ES-I3 (cell line): Measurements from ENCODE around the gene GLIS1.

Source experiments
- H3K36me3 ChIP-seq: 2 replicates; pipeline ENCODE4 v1.6.1; 2013; ENCODE audit warnings: mild to moderate bottlenecking, low read length, control low read depth, moderate library complexity; ENCODE audit not compliant: insufficient read depth
- H3K4me1 ChIP-seq: 2 replicates; pipeline ENCODE4 v1.6.1; 2013; ENCODE audit warnings: mild to moderate bottlenecking, control low read depth, low read length; ENCODE audit not compliant: insufficient read depth
- H3K9ac ChIP-seq: 2 replicates; pipeline ENCODE4 v1.6.1; 2013; ENCODE audit warnings: low read depth, mild to moderate bottlenecking, low read length, moderate library complexity
- H3K9me3 ChIP-seq: 2 replicates; pipeline ENCODE4 v1.6.1; 2013; ENCODE audit warnings: mild to moderate bottlenecking, low read length, moderate library complexity; ENCODE audit not compliant: control insufficient read depth, insufficient read depth

The GLIS1 gene

DNA sequence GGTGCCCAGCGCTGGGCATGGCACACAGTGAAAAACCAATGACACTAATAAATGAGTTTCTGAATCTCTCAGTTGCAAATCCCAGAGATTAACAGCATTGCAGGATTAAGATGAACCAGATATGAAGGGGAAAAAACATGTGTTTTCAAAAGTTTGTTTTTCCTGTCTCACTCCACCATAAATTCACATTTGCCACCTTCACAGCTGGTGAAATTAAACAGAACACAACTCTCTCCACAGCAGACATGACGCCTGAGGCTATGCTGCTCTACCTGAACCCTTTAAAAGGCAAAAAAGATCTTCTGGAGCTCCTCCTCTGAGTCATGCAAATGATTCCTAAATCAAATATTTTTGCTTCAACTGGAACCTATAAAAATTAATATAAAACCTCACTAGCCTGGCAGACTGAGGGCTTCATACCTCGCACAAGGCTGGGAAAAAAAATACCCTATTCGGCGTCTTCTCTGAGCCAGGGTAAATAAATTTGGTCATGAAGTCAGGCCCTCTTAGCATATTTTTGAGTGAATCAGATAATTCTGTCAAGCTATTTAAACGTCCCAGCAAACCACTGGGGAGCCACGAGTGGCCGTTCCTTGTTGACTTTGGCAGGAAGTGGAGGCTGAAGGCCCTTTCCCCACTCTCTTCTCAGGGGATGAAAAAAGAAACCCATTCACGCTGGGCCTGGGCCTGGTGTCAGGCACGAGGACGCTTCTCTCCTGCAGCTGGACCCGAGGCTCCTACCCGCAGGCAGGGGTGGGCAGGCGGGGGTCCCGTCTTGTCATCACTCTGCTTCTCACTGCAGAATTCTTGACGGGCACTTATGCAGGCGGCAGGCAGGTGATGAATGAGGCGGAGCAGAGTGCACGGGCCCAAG, 226.8 kb downstream of the GLIS1 start:
- no peaks in the 10 kb centered on the region for H3K36me3 ChIP-seq
- H3K9ac ChIP-seq: no peak overlapping the region
- H3K4me1 ChIP-seq: peaks cover 8% of the 10 kb centered on the region; the same call in 1 of the 2 replicates
- H3K9me3 ChIP-seq: no peaks in the 10 kb centered on the region

DNA sequence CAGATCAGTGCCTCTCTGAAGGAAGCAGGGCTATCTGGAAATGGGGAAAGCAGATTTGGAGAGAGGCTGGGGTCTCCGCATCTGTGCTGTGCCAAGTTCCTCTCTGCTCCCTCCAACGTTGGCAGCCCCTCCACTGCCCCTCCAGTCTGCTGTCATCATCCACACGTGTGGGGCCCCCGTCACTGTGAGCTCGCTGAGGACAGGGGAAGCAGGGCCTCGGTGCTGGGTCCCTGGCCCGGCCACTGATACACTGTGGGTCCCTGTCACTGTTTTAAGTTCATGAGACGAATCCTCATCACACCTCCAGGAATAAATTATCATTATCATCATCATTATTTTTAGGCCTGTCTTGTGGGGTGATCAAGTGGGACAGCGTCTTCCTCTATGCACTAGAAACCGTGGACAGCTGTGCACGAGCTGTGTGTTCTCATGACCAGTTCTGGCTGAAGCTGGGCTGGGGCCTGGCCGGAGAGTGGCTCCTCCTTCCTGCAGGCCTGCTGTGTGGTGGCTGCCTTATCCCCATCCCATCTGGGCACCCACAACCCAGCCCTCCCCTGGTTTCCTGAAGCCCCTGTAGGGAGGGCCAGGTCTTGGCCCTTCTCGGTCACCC, 227.5 kb downstream of the GLIS1 start:
- no peaks in the 10 kb centered on the region for H3K9me3 ChIP-seq
- no peak overlapping the region for H3K9ac ChIP-seq
- H3K4me1 ChIP-seq: peaks cover 12% of the 10 kb centered on the region; the same call in 1 of the 2 replicates
- no peaks in the 10 kb centered on the region for H3K36me3 ChIP-seq

DNA sequence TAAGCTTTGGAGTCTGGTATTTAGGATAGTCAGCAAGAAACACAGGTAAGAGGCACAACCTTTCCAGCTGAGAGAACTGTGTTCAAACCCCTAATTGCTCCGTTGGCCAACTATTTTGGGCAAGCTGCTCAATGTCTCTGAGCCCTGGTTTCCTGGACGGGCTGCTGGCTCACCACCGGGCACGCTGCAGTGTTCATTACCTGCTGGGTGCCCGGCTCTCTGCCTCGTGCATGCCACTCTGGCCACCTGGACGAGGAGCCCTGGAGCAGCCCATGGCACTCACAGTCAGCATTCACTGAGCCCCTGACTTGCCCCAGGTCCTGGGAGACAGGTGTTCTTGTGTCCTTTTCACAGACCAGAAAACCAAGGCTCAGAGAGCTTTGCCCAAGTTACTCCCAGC, 228.7 kb downstream of the GLIS1 start:
- no peaks in the 10 kb centered on the region for H3K9me3 ChIP-seq
- H3K9ac ChIP-seq: no peak overlapping the region
- H3K4me1 ChIP-seq: peaks cover 12% of the 10 kb centered on the region; the same call in 1 of the 2 replicates
- no peaks in the 10 kb centered on the region for H3K36me3 ChIP-seq

DNA sequence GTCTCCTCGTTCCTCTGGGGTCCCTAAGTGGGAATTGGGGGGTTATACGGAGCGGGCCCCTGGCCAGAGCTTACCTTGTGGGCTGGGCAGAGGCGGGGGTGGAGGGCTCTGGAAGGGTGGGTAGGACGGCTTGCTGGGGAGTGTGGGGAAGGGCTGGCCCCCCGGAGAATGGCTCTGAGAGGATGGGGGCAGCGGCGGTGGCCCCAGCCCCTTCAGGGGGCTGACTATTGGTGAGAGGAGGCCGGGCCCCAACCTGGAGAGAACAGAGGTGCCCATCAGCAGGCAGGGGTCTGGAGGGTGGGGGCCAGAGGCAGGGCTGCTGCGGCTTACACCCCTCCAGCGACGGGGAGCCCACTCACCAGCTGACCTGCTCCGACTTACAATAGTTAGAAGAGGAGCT, 229.2 kb downstream of the GLIS1 start:
- Histone ChIP-seq H3K9ac (no peak overlapping the region), H3K9me3 (no peaks in the 10 kb centered on the region), H3K36me3 (no peaks in the 10 kb centered on the region), H3K4me1 (peaks cover 12% of the 10 kb centered on the region; the same call in 1 of the 2 replicates)

DNA sequence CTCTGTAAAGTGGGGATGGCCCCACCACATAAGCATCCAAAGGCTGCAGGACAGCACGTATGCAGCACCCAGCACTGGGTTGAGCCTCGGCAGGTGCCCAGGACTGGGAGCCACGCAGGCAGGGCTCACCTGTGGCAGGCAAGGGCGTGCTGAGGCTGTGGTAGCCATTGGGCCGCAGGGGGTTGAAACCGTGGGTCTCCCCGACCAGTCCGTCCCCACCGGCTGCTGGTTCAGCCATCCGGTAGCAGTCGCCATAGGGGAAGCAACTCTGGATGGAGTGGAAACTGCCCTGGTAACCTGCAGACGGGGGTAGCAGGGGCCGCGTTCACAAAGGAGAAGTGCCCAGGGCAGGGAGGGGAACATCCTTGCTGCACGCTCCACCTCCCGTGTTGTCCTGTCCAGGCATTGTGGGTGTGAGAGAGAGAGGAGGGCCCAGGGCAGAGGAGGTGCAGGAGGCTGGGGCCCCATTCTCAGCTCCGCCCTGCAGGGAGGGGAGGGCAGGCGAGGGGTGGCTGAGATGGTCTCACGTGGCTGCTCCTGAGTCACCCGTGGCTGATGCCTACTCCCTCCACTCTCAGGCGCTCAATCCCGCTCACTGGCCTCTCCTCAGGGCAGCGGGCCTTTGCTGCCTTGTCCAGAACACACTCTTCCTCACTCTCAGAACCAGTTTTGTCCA, 229.8 kb downstream of the GLIS1 start:
- no peaks in the 10 kb centered on the region for H3K36me3 ChIP-seq
- no peaks in the 10 kb centered on the region for H3K9me3 ChIP-seq
- H3K4me1 ChIP-seq: peaks cover 12% of the 10 kb centered on the region; the same call in 1 of the 2 replicates
- no peak overlapping the region for H3K9ac ChIP-seq

DNA sequence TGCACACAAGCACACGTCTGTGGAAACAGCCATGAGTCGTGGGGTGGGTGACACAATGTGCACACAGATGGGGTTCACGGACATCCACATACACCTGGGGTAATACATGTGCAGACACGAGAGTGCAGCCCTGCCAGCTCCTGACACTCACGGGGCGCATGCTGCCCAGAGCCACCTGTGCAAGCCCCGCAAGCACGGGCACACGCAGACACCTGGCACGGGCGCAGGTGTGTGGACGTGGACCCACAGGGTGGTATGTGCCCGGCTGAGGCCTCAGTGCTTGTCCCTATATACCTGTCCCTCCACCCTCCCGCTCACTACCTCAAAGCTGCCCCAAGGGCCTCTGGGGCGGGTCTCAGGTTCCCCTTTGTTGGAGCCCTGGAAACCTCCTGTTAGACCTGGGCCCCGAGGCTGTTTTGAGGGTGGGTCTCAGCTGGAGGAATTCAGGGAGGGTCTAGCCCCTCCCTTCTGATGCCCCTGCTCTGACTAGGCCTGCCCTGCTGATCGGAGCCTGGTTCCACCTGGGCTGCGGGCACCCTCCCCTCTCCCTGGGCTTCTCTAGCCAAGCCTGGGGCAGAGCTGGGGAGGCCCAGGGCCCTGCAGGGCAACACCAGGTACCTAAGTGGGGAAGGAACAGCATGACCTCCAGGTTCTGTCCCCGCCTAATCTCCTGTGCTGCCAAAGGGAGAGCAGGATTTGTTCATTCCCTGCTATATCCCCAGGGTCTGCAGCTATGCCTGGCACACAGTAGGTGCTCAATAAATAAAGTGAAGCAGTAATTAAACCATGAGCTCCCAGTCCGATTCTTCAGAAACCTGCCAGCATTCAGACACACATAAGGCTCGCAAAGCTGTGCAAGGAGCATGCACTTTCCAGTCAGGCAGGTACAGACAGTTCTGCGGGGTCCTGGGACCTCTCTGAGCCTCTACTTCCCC, 230.6 kb downstream of the GLIS1 start:
- no peaks in the 10 kb centered on the region for H3K9me3 ChIP-seq
- H3K9ac ChIP-seq: no peak overlapping the region
- no peaks in the 10 kb centered on the region for H3K36me3 ChIP-seq
- peaks cover 17% of the 10 kb centered on the region; the same call in 1 of the 2 replicates for H3K4me1 ChIP-seq

DNA sequence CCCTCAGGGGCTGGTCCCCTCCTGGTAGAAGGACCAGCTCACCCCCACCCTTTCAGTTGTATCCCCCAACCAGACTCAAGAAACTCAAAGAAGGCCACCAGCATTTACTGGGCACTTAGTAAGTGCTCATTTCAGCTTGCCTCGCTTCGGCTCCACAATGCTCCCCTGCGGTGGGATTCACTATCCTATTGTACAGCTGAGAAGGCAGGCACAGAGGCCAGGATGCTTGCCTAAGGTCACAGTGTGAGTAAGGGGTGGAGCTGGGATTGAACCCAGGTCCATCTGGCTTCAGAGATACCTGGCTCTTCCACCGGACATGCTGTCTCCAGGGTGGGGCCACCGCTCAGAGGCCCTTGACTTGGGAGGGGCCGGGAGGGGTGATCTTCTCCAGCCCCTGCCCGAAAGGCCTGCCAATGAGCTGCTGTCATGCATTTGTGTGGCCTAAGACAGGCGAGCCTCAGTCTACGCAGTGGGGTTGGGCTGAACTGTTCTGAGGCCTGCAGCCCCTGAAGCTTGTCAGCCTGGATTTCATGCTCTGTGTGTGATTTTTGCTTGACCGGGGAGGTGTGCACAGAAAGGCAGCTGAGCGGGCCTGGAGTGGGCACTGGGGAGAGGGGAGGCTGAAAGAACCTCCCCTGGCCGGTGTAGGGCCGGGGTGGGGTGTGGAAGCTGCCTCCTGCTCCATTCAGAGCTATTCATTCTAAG, 231.7 kb downstream of the GLIS1 start:
- Histone ChIP-seq H3K9me3 (no peaks in the 10 kb centered on the region), H3K4me1 (peaks cover 21% of the 10 kb centered on the region; the same call in 1 of the 2 replicates), H3K9ac (no peak overlapping the region), H3K36me3 (no peaks in the 10 kb centered on the region)

DNA sequence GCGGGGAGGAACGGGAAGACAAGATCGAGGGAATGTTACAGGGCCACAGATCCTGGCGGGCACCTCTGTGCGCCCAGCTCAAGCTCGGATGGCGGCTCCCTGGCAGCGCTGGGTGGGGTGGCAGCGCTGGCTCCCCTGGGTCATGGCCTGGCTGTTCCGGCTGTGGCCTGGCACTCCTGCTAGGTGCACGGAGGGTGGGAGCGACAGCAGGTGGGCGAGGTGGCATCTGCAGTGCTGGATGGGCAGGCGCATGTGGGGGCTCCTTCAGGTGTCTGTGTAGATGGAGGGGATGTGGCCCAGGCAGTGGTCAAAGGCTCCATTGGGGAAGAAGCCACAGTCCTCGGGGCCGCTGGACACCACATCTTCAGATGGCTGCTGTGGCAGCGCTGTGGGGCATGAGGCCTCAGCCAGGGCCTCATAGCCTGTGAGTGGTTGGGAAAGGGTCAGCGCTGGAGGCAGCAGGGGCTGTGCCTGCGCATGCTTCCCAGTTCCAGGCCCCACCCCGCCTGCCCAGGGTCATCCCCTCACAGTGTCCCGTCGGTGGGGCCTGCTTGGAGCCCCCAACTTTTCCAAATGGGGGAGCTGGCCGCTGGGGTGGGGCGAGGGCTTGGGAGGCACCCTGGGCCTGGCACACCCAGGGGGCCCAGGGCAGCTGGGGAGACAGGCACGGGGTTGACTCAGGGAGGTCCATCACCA, 232.5 kb downstream of the GLIS1 start:
- H3K4me1 ChIP-seq: peaks cover 24% of the 10 kb centered on the region; the same call in 1 of the 2 replicates
- no peak overlapping the region for H3K9ac ChIP-seq
- H3K9me3 ChIP-seq: no peaks in the 10 kb centered on the region
- no peaks in the 10 kb centered on the region for H3K36me3 ChIP-seq

DNA sequence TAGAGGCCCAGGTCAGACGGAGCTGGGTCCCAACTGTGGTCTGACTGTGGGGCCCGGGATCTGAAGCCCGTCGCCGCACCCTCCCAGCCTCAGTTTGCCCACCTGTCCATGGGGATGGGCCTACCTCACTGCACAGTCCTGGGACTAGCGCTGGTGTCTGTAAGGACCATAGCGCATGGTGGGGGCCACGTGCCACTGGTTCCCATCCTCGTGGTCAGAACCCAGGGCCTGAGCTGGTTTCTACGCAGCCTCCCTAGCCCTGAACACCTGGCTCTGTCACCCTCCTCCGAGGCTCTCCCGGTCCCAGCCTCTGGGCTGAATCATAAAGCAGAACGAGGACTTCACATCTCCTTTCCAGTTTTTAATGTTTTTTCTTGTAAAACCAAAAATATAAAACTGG, 233.1 kb downstream of the GLIS1 start:
- Histone ChIP-seq H3K9ac (no peak overlapping the region), H3K9me3 (no peaks in the 10 kb centered on the region), H3K36me3 (no peaks in the 10 kb centered on the region), H3K4me1 (peaks cover 30% of the 10 kb centered on the region; the same call in 1 of the 2 replicates)

DNA sequence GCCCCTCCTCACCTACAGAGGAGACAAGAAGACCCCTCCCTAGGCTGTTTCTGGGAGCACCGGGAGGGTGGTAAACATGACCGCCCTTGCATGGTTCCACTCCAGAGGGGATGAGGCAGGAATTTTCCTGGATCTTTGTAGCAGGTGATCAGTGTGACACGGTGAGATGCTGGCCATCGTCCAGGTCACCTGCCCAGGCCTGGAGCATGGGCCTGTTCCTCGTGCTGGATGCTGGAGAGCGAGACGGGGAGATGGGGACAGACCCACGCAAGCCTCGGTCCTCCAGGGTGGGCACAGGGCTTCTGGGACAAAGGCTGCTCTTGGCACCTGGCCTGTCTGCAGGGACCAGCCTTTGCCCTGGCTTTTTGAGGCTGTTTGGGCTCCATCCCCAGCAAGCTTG, 233.6 kb downstream of the GLIS1 start:
- Histone ChIP-seq H3K4me1 (peaks cover 31% of the 10 kb centered on the region; the same call in 1 of the 2 replicates), H3K9me3 (no peaks in the 10 kb centered on the region), H3K9ac (no peak overlapping the region), H3K36me3 (no peaks in the 10 kb centered on the region)

DNA sequence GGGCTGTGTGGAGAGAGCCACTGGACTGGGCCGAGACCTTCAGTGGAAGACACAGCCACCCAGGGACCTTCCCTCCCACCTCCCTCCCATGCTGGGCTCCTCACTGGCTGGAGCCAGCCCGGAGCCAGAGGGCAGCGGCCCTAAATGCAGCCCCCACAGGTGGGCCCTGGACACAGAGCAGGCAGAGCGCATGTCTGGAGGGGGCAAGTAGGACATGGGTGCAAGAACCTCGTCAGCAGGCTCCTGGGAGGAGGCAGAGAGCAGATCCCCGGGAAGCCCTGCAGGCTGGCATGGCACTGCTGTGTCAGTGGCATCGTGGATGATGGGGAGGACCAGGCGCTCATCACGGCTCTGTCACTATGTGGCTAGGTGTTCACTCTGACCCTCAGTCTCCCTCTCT, 234.1 kb downstream of the GLIS1 start:
- H3K4me1 ChIP-seq: peaks cover 31% of the 10 kb centered on the region; the same call in 1 of the 2 replicates
- no peak overlapping the region for H3K9ac ChIP-seq
- H3K36me3 ChIP-seq: no peaks in the 10 kb centered on the region
- no peaks in the 10 kb centered on the region for H3K9me3 ChIP-seq

DNA sequence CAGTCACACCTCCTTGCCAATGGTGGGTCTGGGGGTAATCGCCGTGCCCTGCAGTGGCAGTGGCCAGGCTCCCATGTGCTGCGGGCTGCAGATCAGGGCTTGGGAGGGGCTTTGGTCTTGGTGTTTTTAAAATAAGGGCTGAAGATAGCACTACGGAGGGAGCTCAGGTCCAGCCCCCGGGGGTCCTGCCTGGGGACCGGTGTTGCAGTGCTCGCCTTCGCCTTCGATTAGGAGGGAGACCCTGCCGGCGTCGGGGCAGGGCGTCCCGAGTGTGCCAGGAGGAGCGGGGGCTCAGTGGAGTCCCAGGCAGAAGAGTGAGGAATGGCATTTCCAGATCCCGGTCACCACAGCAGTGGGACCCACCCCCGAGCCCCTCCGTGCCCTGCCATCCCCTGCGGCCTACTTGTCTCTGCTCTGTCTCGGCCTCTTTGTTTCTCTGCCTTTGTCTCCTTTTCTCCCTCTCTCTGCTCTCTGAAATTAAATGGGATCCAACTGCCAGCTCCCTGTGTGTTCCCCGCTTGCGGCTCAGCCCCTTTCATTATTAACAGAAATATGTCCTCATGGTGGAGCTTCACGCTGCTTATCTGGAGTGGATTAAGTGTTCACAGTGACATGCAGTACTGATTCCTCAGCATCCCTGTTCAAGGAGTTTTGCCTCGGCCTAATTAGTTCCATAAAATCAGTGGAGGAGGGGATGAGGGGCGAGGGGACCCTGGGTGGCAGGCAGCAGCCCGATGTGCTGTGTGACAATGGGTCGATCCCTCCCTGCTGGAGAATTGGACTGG, 235.3 kb downstream of the GLIS1 start:
- Histone ChIP-seq H3K9ac (no peak overlapping the region), H3K9me3 (no peaks in the 10 kb centered on the region), H3K4me1 (peaks cover 24% of the 10 kb centered on the region; the same call in 1 of the 2 replicates), H3K36me3 (no peaks in the 10 kb centered on the region)
